Ishikawa (cell line): ENCODE measurements around the gene TIMM44.

Experiments
- CEBPB ChIP-seq: IDR thresholded peaks from 2 replicates; pipeline ENCODE4 v1.6.1; 2012
- CREB1 ChIP-seq: IDR thresholded peaks from 2 replicates; pipeline ENCODE4 v1.6.1; 2012; ENCODE audit warnings: low read depth
- EGR1 ChIP-seq: IDR thresholded peaks from 2 replicates; pipeline ENCODE4 v1.6.1; 2012
- EP300 ChIP-seq: IDR thresholded peaks from 2 replicates; pipeline ENCODE4 v1.6.1; 2012; ENCODE audit warnings: borderline replicate concordance
- FOXM1 ChIP-seq: IDR thresholded peaks from 2 replicates; pipeline ENCODE4 v1.6.1; 2012; ENCODE audit warnings: low read depth, borderline replicate concordance
- RAD21 ChIP-seq: IDR thresholded peaks from 2 replicates; pipeline ENCODE4 v1.6.1; 2012; ENCODE audit warnings: low read depth
- TAF1 ChIP-seq: IDR thresholded peaks from 2 replicates; pipeline ENCODE4 v1.6.1; 2012; ENCODE audit warnings: low read depth, mild to moderate bottlenecking
- TCF12 ChIP-seq: IDR thresholded peaks from 2 replicates; pipeline ENCODE4 v1.6.1; 2012; ENCODE audit warnings: low read depth
- TEAD4 ChIP-seq: IDR thresholded peaks from 2 replicates; pipeline ENCODE4 v1.6.1; 2012
- YY1 ChIP-seq: IDR thresholded peaks from 2 replicates; pipeline ENCODE4 v1.6.1; 2012; ENCODE audit warnings: low read depth
- ZBTB7A ChIP-seq: IDR thresholded peaks from 2 replicates; pipeline ENCODE4 v1.6.1; 2012; ENCODE audit warnings: low read depth
- TF ChIP-seq, protein P1 (sequence below): IDR thresholded peaks from 2 replicates; pipeline ENCODE4 v1.6.1; 2012; ENCODE audit warnings: low read depth, mild to moderate bottlenecking
- TF ChIP-seq, protein P2 (sequence below): IDR thresholded peaks from 2 replicates; pipeline ENCODE4 v1.6.1; 2012

DNA sequence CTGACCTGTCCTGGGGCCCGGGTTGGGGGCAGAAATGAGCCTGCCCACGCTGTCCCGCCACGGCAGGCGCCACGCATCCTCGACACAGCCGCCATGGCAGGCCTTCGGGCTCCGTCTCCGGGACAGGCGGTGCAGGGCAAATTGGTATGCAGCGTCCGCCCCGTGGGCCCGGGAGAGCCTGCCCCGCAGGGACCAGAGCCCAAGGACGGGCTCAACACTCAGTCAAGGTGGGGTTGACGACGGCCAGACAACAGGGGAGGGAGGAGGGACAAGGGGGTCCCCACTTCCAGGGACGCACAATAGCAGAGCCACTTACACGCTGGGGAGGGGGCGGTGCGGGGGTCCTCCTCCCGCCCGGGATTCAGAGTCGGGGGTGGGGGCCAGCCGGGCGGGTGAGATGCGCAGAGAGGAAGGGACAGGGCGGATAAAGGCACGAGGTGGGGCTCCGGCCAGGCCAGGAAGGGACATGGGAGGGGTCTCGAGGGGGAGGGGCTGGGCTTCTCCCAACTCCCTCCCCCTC lies 18.8 kb downstream of the TIMM44 start:
- no peak for TF ChIP-seq ZBTB7A
- TF ChIP-seq EP300, result no peak
- TF ChIP-seq CREB1, result no peak
- TF ChIP-seq, protein P1, sequence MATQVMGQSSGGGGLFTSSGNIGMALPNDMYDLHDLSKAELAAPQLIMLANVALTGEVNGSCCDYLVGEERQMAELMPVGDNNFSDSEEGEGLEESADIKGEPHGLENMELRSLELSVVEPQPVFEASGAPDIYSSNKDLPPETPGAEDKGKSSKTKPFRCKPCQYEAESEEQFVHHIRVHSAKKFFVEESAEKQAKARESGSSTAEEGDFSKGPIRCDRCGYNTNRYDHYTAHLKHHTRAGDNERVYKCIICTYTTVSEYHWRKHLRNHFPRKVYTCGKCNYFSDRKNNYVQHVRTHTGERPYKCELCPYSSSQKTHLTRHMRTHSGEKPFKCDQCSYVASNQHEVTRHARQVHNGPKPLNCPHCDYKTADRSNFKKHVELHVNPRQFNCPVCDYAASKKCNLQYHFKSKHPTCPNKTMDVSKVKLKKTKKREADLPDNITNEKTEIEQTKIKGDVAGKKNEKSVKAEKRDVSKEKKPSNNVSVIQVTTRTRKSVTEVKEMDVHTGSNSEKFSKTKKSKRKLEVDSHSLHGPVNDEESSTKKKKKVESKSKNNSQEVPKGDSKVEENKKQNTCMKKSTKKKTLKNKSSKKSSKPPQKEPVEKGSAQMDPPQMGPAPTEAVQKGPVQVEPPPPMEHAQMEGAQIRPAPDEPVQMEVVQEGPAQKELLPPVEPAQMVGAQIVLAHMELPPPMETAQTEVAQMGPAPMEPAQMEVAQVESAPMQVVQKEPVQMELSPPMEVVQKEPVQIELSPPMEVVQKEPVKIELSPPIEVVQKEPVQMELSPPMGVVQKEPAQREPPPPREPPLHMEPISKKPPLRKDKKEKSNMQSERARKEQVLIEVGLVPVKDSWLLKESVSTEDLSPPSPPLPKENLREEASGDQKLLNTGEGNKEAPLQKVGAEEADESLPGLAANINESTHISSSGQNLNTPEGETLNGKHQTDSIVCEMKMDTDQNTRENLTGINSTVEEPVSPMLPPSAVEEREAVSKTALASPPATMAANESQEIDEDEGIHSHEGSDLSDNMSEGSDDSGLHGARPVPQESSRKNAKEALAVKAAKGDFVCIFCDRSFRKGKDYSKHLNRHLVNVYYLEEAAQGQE, result no peak
- TF ChIP-seq TAF1, result no peak
- TF ChIP-seq YY1, result no peak
- no peak for TF ChIP-seq TCF12
- TF ChIP-seq, protein P2, sequence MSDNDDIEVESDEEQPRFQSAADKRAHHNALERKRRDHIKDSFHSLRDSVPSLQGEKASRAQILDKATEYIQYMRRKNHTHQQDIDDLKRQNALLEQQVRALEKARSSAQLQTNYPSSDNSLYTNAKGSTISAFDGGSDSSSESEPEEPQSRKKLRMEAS, result no peak
- TF ChIP-seq EGR1, result no peak
- TF ChIP-seq FOXM1, result no peak
- no peak for TF ChIP-seq TEAD4
- no peak for TF ChIP-seq RAD21
- no peak for TF ChIP-seq CEBPB
